HUDEP-2 (cell line): ENCODE measurements around the gene RAB3C.

Experiments used
- DNase-seq, 76 experiments: peaks; one replicate each; lab custom pipeline; 2025; ENCODE audit not compliant: unreplicated experiment in 76 of 76; lab: John Stamatoyannopoulos, UW

RAB3C gene

GRCh38 chr5:58813855-58814254, 231.0 kb downstream of the RAB3C start:
- DNase-seq = no peak

DNA sequence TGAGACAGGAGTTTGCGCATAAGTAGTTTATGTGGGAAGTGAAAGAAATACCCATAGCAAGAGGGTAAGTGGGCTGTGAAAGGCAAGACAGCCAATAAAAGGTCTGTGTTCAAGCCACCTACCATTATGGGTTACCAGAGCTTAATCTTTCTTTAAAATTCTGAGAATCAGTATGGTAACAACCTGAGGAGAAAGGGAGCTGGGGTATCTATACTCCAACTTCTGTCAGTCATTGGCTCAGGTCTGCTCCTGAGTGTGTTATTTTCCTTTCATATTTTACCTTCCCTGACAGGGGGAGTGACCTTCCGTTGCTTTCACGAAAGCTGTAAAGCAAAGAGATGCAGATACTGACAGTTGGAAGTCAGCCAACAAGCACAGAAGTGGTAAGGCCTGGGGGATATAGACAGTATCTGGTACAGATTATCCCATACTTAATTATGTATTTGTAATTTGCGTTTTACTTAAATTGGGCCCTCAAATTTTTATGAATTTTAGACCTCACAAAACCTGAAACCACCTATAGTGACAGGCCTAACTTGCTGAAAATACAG, 233.4 kb downstream of the RAB3C start:
- DNase-seq = no peak

DNA sequence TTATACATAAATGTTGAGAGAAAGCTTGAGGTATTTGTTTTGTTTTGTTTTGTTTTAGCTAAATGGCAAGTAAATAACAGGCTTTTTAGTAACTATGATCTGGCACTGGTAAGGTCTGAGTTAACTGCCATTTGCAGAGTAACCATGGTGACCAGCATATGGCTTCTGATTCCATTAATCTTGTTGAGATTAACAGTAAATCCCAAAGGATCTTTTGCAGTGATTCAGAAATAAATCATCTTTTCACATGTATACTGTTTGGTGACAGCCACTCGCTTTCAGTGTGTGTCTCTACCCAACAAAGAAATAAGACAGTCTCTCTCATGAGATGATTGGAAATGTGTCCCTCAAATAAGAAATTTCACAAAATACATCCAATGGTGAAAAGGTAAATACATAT, 235.6 kb downstream of the RAB3C start:
- DNase-seq = no peak

DNA sequence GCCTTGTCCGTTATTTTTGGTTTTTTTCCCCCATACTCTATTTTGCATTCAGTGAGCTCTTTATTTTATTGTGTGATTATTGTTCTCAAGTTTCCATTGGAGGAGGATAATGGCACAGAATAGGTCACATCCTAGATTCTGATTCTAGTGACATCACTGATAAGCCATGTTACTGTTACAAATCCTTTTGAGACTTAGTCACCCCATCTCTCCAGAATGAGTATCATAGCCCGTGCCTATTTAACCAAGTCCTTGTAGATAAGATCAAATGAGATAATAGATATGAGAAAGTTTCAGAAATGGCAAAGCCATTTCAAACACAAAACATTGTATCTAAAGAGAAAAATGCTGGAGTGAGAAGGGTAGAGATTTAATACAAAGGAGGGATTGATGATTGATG, 242.6 kb downstream of the RAB3C start:
- DNase-seq = no peak

GRCh38 chr5:58825899-58826298, 243.0 kb downstream of the RAB3C start:
- no peak for DNase-seq

GRCh38 chr5:58827463-58827862, 244.6 kb downstream of the RAB3C start:
- DNase-seq = no peak

DNA sequence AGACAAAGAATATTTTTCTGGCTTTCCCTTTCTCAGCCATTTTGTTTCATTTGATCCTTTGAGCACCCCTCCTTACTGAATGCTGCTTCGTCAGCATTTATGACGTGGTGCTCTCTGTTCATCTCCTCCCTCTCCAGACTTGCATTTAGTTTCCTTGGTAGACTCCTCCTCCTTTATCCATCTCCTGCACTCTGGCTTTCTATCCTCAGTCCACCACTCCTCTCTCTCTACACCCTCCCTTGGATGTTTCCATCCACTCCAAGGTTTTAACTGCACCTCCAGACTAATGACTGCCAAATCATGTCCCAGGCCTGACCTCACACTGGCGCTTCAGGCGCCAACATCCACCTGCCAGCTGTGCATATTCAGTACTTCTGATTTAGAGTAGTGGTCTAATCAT, 245.4 kb downstream of the RAB3C start:
- DNase-seq = no peak

- DNase-seq = no peak
Measured at GRCh38 chr5:58834242-58835225, 251.7 kb downstream of the RAB3C start.

GRCh38 chr5:58836351-58836750, 253.5 kb downstream of the RAB3C start:
- no peak for DNase-seq

- no peak for DNase-seq
Measured at GRCh38 chr5:58838729-58839128, 255.9 kb downstream of the RAB3C start.

DNA sequence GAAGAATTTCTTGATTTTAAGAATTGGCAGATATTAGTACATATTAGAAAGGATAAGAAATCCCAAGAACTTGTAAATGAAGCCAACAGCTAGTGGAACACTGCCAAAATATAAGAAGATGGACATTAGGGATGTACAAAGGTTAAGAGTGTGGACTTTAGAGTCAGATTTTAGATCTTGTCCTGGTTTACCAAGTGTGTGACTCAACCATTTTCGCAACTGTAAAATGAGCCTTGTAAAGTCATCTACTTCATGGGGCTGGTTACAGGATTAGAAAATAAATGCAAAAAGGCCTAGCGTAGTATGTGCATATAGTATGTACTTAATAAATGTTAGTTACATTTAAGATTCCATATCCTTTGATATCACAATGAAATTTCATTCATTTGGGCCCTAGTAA, 260.0 kb downstream of the RAB3C start:
- DNase-seq = no peak

DNA sequence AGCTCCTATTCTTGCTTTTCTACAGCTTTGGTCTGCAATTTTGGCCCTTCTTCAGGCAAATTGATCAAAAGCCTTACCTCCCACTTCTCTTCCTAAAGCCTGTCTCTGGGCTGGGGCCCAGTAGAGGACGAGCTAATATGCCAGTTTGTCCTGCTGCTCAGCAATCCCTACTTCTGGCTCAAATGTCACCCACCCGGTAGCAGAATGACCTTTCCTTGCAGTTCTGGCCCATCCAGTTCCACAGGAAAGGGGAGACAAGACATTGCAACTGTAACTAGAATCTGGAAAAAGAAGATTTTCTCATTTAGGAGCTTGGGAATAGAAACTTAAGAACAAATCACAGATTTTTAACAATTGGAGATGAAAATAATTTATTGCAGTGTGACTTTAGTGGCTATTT, 261.5 kb downstream of the RAB3C start:
- no peak for DNase-seq

GRCh38 chr5:58847041-58847440, 264.2 kb downstream of the RAB3C start:
- no peak for DNase-seq

DNA sequence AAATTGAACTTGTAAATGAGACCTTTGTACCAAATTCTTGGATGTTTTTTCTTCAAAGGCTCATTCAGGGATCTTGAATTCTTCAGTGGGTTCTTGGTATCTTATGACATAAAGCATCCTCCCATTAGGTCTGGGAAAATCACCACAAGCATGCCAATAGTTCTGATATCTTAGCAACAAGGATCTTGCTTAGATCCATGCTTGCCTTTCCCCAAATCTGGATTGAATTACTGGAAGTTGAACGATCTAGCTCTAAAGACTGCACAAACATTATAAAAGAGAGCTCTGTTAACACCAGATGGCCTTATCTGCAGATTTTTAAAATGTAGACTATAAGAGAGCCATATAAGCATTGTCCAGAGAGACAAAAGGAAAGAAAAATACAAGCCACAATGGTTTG, 266.3 kb downstream of the RAB3C start:
- no peak for DNase-seq

DNA sequence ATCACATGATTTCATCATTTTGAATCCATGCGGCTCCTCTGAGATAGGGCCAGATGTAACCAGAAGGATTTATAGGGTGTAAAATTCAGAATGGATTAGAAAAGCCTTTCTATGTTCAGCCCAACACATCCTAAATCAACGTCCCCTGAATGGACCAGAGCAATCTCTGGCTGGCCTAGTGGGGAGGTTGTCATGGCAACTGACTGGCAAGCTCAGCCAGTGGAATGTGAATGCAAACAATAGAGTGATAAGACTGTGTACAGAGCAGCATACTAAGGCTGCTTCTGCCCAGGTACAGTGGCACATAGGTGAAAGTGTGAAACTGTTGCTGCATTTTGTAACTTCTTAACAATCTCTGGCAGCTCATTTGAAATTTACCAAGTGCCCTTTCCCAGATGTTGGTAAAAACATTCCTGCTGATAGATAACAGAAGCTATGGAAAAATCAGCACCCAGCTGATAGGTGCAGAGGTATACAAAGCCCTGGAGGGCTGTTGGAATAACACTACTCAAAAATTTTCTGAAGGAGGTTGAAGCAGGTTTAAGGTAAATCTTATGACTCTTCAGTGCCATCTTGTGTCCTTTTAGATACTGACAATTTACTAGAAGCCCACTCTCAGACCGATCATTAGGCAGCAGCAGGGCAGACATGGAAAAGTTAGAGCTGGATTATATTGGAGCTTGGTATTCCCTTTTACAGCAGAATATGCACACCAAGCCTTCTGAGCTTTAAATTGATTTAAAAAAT, 267.2 kb downstream of the RAB3C start:
- peak in 6 of 76 experiments; percentile 1 to 24 (median 5) for DNase-seq

GRCh38 chr5:58851153-58851552, 268.3 kb downstream of the RAB3C start:
- DNase-seq = no peak

- no peak for DNase-seq
Measured at GRCh38 chr5:58851571-58851970, 268.7 kb downstream of the RAB3C start.

- no peak for DNase-seq
Measured at GRCh38 chr5:58852566-58852965, 269.7 kb downstream of the RAB3C start.

DNA sequence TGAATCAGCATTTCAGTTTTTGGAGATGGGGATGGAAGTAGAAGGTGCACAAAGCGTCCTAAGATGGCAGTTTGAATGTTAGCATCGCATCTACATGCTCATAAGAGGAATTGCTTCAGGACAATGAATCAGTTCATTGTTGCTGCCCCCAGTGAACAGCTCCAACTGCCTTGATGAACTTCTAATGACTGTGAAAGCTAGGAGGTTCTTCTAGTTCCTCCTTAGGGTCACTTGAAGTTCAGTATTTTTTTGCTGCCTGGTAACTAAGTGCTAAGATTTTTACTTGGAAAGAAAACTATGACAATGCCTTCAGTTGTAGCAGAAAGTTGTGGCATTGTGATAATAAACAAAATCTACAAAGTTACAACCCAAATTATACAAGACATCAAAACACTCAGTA, 271.6 kb downstream of the RAB3C start:
- DNase-seq = no peak

DNA sequence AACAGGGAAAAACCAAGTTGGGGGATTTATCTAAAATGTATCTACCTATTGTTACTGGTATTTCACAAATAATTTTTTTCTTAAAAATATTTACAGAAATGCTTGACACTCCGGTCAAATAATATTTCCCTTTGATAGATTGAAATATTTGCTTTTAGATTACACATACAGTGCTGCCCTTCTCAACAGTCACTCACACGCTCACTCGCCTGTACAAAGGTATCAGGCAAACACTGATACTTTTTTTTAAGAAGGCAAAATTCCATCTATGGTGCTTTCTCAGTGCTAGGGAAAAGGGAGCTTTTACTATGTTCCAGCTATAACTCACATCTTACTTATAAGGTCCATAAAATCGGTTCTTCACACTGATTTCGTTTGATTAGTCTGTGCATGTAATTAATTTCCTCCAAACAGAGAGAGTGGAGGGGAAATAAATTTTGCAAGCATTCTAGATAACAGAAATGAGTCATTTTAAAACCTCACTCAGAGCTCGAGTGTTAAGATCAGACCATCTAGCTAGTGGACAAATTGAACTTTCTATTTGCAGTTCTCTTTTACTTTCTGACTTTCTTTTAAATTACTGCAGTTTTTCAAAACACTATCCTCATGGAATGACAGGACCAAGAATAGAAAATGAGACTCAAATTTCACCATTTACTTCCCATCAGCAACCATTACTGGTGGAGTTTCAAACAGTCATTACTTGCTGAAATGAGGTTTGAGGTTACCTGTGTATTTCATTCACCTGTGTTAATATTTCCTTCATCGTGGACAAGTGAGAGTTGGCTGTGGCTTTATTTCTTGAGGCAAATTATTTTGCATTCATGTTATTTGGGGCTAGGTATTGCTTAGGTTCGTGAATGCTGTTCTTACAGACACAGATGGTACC, 273.2 kb downstream of the RAB3C start:
- DNase-seq = no peak

- DNase-seq = no peak
Measured at GRCh38 chr5:58857609-58858008, 274.7 kb downstream of the RAB3C start.
